ENCODE data around the gene CDCA3.

DNA sequence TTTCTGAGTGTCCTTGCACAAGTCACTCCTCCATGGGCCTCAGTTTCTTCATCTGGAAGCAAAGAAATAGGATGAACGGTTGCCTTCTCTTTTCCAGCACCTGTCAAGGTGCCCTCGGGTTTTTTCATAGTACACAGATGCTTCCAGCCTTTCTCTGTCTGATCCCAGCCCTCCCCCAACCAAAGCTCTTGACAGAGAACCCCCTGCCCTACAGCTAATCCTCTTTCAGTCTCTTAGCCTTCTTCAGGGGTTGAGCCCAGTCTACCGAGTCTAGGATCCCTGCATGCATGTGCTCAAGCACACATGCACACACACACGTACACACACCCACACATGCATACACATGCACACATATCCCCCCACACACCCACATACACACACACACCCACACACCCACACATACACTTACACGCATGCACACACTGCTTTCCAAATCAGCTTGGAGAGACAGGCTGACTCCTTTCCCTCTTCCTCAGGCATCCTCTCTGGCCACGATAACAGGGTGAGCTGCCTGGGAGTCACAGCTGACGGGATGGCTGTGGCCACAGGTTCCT lies 4.7 kb downstream of the CDCA3 start:
- TF ChIP-seq, protein P1, sequence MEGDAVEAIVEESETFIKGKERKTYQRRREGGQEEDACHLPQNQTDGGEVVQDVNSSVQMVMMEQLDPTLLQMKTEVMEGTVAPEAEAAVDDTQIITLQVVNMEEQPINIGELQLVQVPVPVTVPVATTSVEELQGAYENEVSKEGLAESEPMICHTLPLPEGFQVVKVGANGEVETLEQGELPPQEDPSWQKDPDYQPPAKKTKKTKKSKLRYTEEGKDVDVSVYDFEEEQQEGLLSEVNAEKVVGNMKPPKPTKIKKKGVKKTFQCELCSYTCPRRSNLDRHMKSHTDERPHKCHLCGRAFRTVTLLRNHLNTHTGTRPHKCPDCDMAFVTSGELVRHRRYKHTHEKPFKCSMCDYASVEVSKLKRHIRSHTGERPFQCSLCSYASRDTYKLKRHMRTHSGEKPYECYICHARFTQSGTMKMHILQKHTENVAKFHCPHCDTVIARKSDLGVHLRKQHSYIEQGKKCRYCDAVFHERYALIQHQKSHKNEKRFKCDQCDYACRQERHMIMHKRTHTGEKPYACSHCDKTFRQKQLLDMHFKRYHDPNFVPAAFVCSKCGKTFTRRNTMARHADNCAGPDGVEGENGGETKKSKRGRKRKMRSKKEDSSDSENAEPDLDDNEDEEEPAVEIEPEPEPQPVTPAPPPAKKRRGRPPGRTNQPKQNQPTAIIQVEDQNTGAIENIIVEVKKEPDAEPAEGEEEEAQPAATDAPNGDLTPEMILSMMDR (IDR thresholded peaks at IDR 0.05 in 4 of 5, conservative IDR thresholded peaks at IDR 0.05 in 1 of 5), result no peak
- TF ChIP-seq POLR2A (IDR thresholded peaks at IDR 0.05), result no peak
